Measurements from ENCODE around the gene TRIM22.
A peak's percentile ranks its signal among the peaks of the same experiment; 100 is the strongest.
"Not testable (repeated sequence)": the region's sequence is repeated elsewhere in the genome, so short reads cannot be mapped to it uniquely, and the experiment has no call there.

The TRIM22 gene, protein sequence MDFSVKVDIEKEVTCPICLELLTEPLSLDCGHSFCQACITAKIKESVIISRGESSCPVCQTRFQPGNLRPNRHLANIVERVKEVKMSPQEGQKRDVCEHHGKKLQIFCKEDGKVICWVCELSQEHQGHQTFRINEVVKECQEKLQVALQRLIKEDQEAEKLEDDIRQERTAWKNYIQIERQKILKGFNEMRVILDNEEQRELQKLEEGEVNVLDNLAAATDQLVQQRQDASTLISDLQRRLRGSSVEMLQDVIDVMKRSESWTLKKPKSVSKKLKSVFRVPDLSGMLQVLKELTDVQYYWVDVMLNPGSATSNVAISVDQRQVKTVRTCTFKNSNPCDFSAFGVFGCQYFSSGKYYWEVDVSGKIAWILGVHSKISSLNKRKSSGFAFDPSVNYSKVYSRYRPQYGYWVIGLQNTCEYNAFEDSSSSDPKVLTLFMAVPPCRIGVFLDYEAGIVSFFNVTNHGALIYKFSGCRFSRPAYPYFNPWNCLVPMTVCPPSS

GRCh38 chr11:5689551-5689983 lies at the start of gene TRIM22:
TSS of gene TRIM22 (plus strand) at chr11:5689790. CDS start at chr11:5696233, 6,443 bp downstream.
- H3K9me3 Mint-ChIP-seq = no peaks in the 10 kb centered on the region
- H3K36me3 Mint-ChIP-seq (ENCODE audit: insufficient read depth) = peaks cover 21% of the 10 kb centered on the region
- DNase-seq (ENCODE audit: low spot score in 2 of 2) (peak in 1 of 2 donors; percentile 30), ATAC-seq (replicated peaks; ENCODE audit: extremely low read depth, poor library complexity, severe bottlenecking) (peak; percentile 55)
- peaks cover 63% of the 10 kb centered on the region for H3K4me1 Mint-ChIP-seq
- peak within 1 kb of the TSS; percentile 93 for H3K27ac Mint-ChIP-seq (ENCODE audit: low read depth)
- H3K27me3 Mint-ChIP-seq = no peaks in the 10 kb centered on the region
- peak within 1 kb of the TSS; percentile 94 for H3K4me3 Mint-ChIP-seq

- Mint-ChIP-seq H3K27me3 (no peaks in the 10 kb centered on the region), H3K9me3 (no peaks in the 10 kb centered on the region), H3K4me3 (no peak overlapping the region), H3K27ac (ENCODE audit: low read depth) (no peak overlapping the region), H3K4me1 (peaks cover 6% of the 10 kb centered on the region), H3K36me3 (ENCODE audit: insufficient read depth) (peaks cover 29% of the 10 kb centered on the region)
- no peak for DNase-seq (ENCODE audit: low spot score in 2 of 2)
- ATAC-seq (replicated peaks; ENCODE audit: extremely low read depth, poor library complexity, severe bottlenecking) = no peak
Measured at GRCh38 chr11:5639953-5640352, 49.6 kb upstream of the TRIM22 start.

DNA sequence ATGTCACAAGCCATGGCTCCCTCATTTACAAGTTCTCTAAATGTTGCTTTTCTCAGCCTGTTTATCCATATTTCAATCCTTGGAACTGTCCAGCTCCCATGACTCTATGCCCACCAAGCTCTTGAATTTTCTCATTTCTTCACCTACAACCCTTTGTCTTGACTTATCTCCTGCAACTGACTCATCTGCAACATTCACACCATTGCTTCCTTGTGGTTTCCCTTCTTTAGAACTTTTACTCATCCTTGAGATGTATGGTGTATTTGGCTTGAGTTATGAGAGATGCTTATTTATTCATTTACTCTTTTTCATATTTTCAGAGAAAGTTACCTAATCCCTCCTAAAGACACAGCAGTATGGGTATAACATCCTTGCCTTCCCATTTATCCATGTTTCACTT lies 46.0 kb upstream of the TRIM22 start:
- Mint-ChIP-seq H3K36me3 (ENCODE audit: insufficient read depth) (peaks cover 21% of the 10 kb centered on the region), H3K27ac (ENCODE audit: low read depth) (no peak overlapping the region)

DNA sequence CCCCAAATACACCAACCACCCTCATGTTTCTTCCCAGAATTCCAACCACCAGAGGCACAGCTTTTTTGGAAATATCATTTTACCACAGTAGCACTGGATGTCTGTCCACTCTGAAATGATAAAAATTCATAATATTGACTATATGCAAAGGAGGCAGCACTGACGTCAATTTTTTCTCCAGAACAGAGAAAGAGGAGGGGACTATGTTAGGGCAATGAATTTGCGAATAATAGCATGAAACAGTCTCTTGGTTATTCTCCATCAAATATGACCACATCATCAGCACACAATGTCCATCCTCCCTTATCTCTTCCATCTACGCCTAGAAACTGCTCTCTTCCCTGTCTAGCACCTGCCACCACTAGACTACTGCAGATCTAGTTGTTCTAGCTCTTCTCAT lies 43.5 kb upstream of the TRIM22 start:
- ATAC-seq (replicated peaks; ENCODE audit: extremely low read depth, poor library complexity, severe bottlenecking) (no peak), DNase-seq (ENCODE audit: low spot score in 2 of 2) (no peak)
- H3K27ac Mint-ChIP-seq (ENCODE audit: low read depth) = no peak overlapping the region
- peaks cover 13% of the 10 kb centered on the region for H3K36me3 Mint-ChIP-seq (ENCODE audit: insufficient read depth)
- H3K27me3 Mint-ChIP-seq = no peaks in the 10 kb centered on the region
- no peaks in the 10 kb centered on the region for H3K9me3 Mint-ChIP-seq
- no peak overlapping the region for H3K4me3 Mint-ChIP-seq
- H3K4me1 Mint-ChIP-seq = peaks cover 6% of the 10 kb centered on the region

More for the DNA sequence above, 46.0 kb upstream of the TRIM22 start:
- no peak for ATAC-seq (replicated peaks; ENCODE audit: extremely low read depth, poor library complexity, severe bottlenecking)
- no peak for DNase-seq (ENCODE audit: low spot score in 2 of 2)
- Mint-ChIP-seq H3K9me3 (no peaks in the 10 kb centered on the region), H3K4me3 (no peak overlapping the region), H3K27me3 (no peaks in the 10 kb centered on the region), H3K4me1 (peaks cover 6% of the 10 kb centered on the region)

DNA sequence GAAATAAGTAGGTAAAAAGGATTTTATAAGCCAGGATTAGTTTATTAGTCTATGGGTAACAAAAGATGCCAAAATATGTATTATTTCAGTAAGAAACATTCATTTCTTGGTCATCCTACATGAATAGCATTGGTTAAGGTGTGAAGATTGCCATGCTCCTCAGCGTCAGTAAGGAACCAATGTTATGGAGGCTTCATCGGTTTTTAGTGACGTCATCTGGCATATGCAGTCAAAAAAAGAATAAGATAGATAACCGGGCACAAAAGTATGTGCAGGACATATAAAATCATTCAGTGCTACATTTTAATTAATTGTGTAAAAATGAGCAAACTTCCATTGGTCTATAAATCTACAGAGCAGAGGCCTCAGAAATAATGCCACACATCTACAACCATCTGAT lies 34.1 kb upstream of the TRIM22 start:
- no peaks in the 10 kb centered on the region for H3K4me1 Mint-ChIP-seq
- H3K27ac Mint-ChIP-seq (ENCODE audit: low read depth) = no peak overlapping the region
- peaks cover 2% of the 10 kb centered on the region for H3K36me3 Mint-ChIP-seq (ENCODE audit: insufficient read depth)
- DNase-seq (ENCODE audit: low spot score in 2 of 2) = no peak
- no peak overlapping the region for H3K4me3 Mint-ChIP-seq
- ATAC-seq (replicated peaks; ENCODE audit: extremely low read depth, poor library complexity, severe bottlenecking) = no peak
- no peaks in the 10 kb centered on the region for H3K9me3 Mint-ChIP-seq
- no peaks in the 10 kb centered on the region for H3K27me3 Mint-ChIP-seq

- DNase-seq (ENCODE audit: low spot score in 2 of 2); H3K4me1 Mint-ChIP-seq; ATAC-seq (replicated peaks; ENCODE audit: extremely low read depth, poor library complexity, severe bottlenecking); H3K27ac Mint-ChIP-seq (ENCODE audit: low read depth); H3K36me3 Mint-ChIP-seq (ENCODE audit: insufficient read depth); H3K9me3 Mint-ChIP-seq; H3K4me3 Mint-ChIP-seq; H3K27me3 Mint-ChIP-seq: not testable (repeated sequence)
Measured at GRCh38 chr11:5656956-5657355, 32.6 kb upstream of the TRIM22 start.

DNA sequence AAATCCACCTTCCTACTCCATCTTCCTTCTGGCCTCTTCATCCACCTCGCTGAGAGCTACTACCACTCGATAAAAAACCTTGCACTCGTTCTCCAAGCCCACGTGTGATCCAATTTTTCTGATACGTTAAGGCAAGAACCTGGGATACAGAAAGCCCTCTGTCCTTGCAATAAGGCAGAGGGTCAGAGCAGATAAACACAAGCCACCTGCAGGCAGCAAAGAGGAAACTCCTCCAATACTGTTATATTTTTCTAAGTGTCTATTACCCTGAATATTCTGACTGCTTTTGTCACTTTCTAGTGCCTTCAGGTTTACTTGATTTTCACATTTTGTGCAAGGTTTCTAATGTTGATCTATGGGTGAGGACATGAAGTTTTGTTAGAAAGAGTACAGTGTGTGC lies 31.3 kb upstream of the TRIM22 start:
- no peak overlapping the region for H3K4me3 Mint-ChIP-seq
- H3K27ac Mint-ChIP-seq (ENCODE audit: low read depth) = no peak overlapping the region

DNA sequence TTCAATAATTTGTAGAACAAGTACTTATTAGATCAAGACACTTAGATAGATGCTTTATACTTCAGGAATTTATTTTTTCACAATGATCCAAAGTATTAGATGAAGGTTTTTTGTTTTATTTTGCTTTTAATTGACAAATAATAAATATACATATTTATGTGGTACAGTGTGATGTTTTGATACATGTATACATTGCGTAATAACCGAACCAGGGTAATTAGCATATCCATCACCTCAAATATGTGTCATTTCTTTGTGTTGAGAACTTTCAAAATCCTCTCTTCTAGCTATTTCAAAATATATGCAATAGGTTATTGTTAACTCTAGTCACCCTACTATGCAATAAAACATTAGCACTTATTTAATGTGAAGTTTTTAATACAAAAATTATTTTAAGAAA lies 26.1 kb upstream of the TRIM22 start:
- Mint-ChIP-seq H3K4me3 (no peak overlapping the region), H3K27ac (ENCODE audit: low read depth) (no peak overlapping the region), H3K9me3 (no peaks in the 10 kb centered on the region), H3K27me3 (no peaks in the 10 kb centered on the region), H3K36me3 (ENCODE audit: insufficient read depth) (peaks cover 29% of the 10 kb centered on the region), H3K4me1 (no peaks in the 10 kb centered on the region)
- DNase-seq (ENCODE audit: low spot score in 2 of 2) = no peak
- ATAC-seq (replicated peaks; ENCODE audit: extremely low read depth, poor library complexity, severe bottlenecking) = no peak

More for the DNA sequence above, 31.3 kb upstream of the TRIM22 start:
- Mint-ChIP-seq H3K9me3 (no peaks in the 10 kb centered on the region), H3K36me3 (ENCODE audit: insufficient read depth) (peaks cover 6% of the 10 kb centered on the region), H3K27me3 (no peaks in the 10 kb centered on the region), H3K4me1 (no peaks in the 10 kb centered on the region)
- ATAC-seq (replicated peaks; ENCODE audit: extremely low read depth, poor library complexity, severe bottlenecking) (no peak), DNase-seq (ENCODE audit: low spot score in 2 of 2) (no peak)

GRCh38 chr11:5665051-5665570 lies 24.5 kb upstream of the TRIM22 start:
- H3K4me1 Mint-ChIP-seq = no peaks in the 10 kb centered on the region
- peaks cover 43% of the 10 kb centered on the region for H3K36me3 Mint-ChIP-seq (ENCODE audit: insufficient read depth)
- H3K27ac Mint-ChIP-seq (ENCODE audit: low read depth) = no peak overlapping the region
- no peak for ATAC-seq (replicated peaks; ENCODE audit: extremely low read depth, poor library complexity, severe bottlenecking)
- H3K9me3 Mint-ChIP-seq = no peaks in the 10 kb centered on the region
- DNase-seq (ENCODE audit: low spot score in 2 of 2) = no peak
- H3K4me3 Mint-ChIP-seq = no peak overlapping the region
- H3K27me3 Mint-ChIP-seq = no peaks in the 10 kb centered on the region

DNA sequence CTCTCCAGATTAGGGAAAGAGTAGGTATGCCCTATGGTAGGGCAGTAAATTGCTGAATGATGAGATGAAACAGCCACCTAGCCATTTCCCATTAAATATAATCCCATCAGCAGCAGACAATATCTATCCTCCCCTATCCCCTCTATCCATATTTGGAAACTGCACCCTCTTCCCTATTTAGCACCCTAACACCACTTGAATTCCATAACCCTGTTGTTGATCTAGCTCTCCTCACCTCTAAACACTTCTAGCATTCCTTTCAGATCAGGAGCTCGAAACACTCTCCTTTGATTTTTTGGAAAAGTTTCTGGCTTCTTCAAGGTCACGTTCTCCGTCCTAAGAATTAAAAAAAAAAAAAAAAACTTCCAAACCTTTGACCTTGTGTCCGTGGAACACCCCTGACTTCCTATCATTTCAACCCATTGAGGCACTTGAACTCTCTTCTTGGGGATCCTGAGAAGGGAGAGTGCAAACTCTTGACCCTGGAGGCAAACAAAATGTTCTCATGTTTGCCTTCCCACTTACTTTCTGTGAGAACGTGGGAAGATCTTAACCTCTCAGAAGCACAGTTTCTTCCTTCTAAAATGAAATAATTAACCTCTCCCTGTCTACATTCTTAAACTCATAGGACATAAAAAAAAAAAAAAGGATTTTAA lies 23.7 kb upstream of the TRIM22 start:
- no peaks in the 10 kb centered on the region for H3K4me1 Mint-ChIP-seq
- no peaks in the 10 kb centered on the region for H3K27me3 Mint-ChIP-seq
- ATAC-seq (replicated peaks; ENCODE audit: extremely low read depth, poor library complexity, severe bottlenecking) (no peak), DNase-seq (ENCODE audit: low spot score in 2 of 2) (no peak)
- H3K27ac Mint-ChIP-seq (ENCODE audit: low read depth) = no peak overlapping the region
- H3K36me3 Mint-ChIP-seq (ENCODE audit: insufficient read depth) = peaks cover 48% of the 10 kb centered on the region
- no peak overlapping the region for H3K4me3 Mint-ChIP-seq
- H3K9me3 Mint-ChIP-seq = no peaks in the 10 kb centered on the region

GRCh38 chr11:5666402-5666793 lies 23.2 kb upstream of the TRIM22 start:
- no peaks in the 10 kb centered on the region for H3K27me3 Mint-ChIP-seq
- H3K9me3 Mint-ChIP-seq = no peaks in the 10 kb centered on the region
- no peak overlapping the region for H3K4me3 Mint-ChIP-seq
- DNase-seq (ENCODE audit: low spot score in 2 of 2) = no peak
- peaks cover 49% of the 10 kb centered on the region for H3K36me3 Mint-ChIP-seq (ENCODE audit: insufficient read depth)
- no peak for ATAC-seq (replicated peaks; ENCODE audit: extremely low read depth, poor library complexity, severe bottlenecking)
- H3K4me1 Mint-ChIP-seq = no peaks in the 10 kb centered on the region
- no peak overlapping the region for H3K27ac Mint-ChIP-seq (ENCODE audit: low read depth)

- Mint-ChIP-seq H3K36me3 (ENCODE audit: insufficient read depth) (peaks cover 38% of the 10 kb centered on the region), H3K9me3 (no peaks in the 10 kb centered on the region), H3K27me3 (no peaks in the 10 kb centered on the region), H3K27ac (ENCODE audit: low read depth) (no peak overlapping the region), H3K4me3 (no peak overlapping the region), H3K4me1 (peaks cover 23% of the 10 kb centered on the region)
- DNase-seq (ENCODE audit: low spot score in 2 of 2) (no peak), ATAC-seq (replicated peaks; ENCODE audit: extremely low read depth, poor library complexity, severe bottlenecking) (no peak)
Measured at GRCh38 chr11:5671831-5672230, 17.8 kb upstream of the TRIM22 start.

DNA sequence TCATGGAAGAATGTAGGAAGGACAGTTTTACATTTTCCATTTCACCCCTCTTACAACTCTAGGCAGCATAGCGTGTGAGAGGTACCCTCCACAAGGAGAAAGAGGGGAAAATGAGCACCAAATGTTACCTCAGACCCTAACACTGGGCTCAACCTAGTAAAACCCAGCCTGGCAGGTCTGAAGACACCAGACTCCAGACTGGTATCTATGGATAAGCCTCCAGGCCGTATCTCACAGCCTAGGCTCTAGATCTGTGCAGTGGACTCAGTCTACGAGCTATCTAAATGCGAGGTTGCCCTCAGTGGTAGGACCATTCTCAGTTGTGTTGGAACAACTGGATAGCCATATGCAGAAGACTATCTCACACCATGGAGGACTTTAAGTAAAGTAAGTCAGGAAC lies 15.2 kb upstream of the TRIM22 start:
- peaks cover 44% of the 10 kb centered on the region for H3K36me3 Mint-ChIP-seq (ENCODE audit: insufficient read depth)
- H3K27ac Mint-ChIP-seq (ENCODE audit: low read depth) = peak overlapping the region; percentile 81
- no peak for ATAC-seq (replicated peaks; ENCODE audit: extremely low read depth, poor library complexity, severe bottlenecking)
- no peaks in the 10 kb centered on the region for H3K27me3 Mint-ChIP-seq
- peaks cover 26% of the 10 kb centered on the region for H3K4me1 Mint-ChIP-seq
- DNase-seq (ENCODE audit: low spot score in 2 of 2) = no peak
- H3K9me3 Mint-ChIP-seq = no peaks in the 10 kb centered on the region
- no peak overlapping the region for H3K4me3 Mint-ChIP-seq

All from central memory CD8-positive, alpha-beta T cell (primary cell).